Activated T-cell treated with anti-CD3 and anti-CD28 coated beads, Interleukin-2, amount 50 U/mL, for 48 hours (primary cell): ENCODE measurements around the gene GGA3.
A peak's percentile ranks its signal among the peaks of the same experiment; 100 is the strongest.
"Not testable (repeated sequence)": the region's sequence is repeated elsewhere in the genome, so short reads cannot be mapped to it uniquely, and the experiment has no call there.

Experiments
- DNase-seq, 2 experiments: peaks; one replicate each; pipeline ENCODE4 v3.0.0-alpha.2; 2020

The GGA3 gene, protein sequence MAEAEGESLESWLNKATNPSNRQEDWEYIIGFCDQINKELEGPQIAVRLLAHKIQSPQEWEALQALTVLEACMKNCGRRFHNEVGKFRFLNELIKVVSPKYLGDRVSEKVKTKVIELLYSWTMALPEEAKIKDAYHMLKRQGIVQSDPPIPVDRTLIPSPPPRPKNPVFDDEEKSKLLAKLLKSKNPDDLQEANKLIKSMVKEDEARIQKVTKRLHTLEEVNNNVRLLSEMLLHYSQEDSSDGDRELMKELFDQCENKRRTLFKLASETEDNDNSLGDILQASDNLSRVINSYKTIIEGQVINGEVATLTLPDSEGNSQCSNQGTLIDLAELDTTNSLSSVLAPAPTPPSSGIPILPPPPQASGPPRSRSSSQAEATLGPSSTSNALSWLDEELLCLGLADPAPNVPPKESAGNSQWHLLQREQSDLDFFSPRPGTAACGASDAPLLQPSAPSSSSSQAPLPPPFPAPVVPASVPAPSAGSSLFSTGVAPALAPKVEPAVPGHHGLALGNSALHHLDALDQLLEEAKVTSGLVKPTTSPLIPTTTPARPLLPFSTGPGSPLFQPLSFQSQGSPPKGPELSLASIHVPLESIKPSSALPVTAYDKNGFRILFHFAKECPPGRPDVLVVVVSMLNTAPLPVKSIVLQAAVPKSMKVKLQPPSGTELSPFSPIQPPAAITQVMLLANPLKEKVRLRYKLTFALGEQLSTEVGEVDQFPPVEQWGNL

DNA sequence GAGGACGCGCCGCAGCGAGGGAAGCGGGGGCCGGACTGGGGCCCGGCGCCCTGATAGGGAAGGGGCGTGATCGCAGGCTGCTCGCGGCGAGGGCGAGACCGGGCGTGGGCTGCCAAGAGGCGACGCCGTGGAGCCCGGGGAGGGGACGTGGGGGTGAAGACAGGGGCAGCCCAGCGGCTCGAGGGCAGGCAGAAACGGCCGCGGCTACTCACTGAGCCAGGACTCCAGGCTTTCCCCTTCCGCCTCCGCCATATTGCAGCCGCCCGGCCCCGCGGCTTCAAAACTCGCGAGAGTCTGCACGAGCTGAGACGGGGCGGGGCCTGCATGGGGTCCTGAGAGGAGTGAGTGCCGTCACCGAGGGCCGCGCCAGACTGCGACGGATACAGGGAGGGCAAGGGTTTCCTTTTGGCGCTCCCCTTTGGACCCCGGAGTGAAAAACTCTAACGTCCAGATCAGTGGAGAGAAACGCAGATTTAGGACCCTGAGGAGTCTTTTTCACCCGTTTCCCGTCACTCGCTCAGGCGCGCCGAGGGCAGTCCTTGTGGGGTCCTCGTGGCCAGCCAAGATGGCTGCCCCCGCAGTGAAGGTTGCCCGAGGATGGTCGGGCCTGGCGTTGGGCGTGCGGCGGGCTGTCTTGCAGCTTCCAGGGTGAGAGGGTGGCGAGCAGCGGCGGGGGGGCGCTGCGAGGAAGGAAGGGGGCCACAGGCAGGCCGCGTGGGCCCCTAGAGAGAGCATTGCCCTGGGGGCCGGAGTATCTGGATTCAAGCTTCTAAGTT is at the start of gene GGA3, which contains the start of gene MRPS7:
TSS of gene GGA3 (minus strand) at position 271 of the 776 bp plus-strand sequence. CDS start at position 252, 19 bp downstream.
TSS of gene MRPS7 (plus strand) at position 544 of the 776 bp plus-strand sequence. CDS start at position 566, 22 bp downstream.
- DNase-seq, result peak; percentile 97 to 98

DNA sequence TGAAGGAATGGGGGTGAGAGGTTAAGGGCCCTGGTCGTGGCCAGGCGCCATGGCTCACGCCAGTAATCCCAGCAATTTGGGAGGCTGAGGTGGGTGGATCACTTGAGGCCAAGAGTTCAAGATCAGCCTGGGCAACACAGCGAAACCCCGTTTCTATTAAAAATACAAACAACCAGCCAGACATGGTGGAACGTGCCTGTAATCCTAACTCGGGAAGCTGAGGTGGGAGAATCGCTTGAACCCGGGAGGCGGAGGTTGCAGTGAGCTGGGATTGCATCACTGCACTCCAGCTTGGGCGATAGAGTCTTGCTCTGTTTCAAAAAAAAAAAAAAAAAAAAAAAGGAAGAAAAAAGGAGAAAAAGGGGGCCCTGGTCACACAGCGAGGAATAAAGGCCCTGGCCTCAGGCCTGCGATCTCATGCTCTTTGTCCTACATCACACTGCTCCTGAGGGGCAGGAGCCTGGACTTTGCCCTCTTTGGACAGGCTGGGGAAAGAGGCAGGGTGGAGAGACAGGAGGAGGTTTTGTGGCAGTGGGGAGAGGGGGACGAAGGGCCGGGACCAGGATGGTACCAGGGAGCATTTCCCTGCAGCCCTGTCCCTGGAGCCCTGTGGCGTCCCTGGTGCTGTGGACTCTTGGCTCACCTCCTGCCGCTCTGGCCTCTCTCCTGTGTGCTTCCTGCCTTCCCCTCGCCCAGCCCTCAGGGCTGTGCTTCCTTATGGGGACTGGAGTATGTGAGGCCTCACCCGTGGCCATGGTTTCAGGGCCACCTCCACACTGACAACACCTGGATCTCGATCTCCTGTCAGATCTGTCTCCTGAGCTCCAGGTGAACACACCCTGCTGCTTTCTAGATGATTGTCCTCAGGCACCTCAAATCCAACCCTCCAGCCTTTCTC is 47.6 kb upstream of the GGA3 start:
- no peak for DNase-seq

DNA sequence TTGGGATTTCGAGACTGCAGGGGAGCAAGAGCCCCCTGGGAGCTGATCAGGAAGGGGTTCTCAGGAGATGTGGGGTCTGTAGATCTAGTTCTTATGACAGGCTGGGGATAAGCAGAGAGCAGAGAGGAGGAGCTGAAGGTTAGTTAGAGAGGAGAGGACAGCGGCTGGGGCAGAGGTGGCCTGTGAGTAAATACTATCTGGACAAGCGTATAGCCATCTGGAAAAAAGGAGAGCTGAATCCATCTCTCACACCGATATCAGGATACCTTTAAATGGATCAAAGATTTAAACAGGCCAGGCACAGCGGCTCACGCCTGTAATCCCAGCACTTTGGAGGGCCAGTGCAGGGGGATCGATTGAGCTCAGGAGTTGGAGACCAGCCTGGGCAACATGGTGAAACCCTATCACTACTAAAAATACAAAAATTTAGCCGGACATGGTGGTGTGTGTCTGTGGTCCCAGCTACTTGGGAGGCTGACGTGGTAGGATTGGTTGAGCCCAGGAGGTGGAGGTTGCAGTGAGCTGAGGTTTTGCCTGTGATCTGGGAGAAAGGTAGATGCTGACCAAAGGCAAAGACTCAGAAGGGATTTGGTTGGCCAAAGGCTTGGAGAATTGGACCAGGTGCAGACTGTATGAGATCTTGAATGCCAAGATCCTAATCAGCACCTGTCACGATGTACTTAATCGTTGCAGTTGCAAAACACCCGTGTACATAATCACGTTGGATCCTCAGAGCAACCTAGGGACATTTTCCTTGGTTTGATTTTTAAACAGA is 46.7 kb upstream of the GGA3 start:
- DNase-seq, result no peak

DNA sequence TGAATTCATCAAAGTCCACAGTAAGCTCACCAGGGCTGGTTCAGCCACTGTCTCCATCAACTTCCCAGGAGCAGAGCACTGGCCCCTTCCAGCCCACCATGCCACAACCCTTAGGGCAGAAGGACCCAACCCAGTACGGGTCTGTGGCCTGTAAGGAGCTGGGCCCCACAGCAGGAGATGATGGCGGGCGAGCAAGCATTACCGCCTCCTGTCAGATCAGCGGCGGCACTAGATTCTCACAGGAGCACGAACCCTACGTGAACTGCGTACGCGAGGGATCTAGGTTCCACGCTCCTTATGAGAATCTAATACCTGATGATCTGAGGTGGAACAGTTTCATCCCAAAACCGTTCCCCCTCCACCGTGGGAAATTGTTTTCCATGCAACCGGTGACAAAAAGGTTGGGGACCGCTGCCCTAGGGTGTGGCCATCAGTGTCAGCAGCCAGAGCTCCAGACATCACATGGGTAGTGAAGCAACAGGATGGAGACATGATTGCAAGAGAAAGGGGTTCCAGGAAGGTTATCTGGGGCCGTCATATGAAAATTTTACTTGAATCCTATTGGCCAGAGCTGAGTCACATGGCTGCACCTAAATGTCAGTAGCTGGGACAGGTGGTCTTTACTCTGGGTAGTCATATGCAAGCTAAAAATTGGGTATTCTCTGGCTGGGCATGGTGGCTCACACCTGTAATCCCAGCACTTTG is 40.2 kb upstream of the GGA3 start:
- no peak for DNase-seq

DNA sequence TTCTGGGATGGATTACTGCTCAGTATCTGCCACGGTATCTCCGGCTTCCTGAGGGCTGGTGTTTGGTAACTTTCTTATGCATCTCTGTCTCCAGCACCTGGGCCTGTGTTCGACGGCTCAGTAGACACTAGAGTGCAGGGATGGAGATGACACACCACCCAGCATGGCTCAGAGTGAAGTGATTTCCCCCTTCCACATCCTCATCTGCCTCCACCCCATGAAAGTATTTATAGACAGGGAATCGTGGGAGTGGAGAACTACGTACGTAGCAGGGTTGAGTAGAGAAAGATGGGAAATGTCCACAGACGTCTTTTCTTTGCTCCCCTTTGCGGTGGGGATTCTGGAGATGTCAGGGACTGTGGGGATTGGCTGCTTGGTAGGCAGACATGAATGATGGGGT is 39.6 kb upstream of the GGA3 start:
- no peak for DNase-seq

DNA sequence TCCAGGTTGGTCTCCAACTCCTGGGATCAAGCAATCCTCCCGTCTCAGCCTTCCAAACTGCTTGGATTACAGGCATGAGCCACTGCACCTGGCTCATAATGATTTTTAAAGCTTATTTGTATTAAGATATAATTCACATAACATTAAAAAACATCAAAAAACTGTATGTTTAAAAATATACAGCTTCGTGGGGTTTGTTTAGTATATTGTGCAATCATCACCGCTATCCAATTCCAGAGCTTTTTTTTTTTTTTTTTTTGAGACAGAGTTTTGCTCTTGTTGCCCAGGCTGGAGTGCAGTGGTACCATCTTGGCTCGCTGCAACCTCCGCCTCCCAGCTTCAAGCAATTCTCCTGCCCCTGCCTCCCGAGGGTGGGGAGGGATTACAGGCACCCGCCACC is 38.9 kb upstream of the GGA3 start:
- DNase-seq, result no peak

DNA sequence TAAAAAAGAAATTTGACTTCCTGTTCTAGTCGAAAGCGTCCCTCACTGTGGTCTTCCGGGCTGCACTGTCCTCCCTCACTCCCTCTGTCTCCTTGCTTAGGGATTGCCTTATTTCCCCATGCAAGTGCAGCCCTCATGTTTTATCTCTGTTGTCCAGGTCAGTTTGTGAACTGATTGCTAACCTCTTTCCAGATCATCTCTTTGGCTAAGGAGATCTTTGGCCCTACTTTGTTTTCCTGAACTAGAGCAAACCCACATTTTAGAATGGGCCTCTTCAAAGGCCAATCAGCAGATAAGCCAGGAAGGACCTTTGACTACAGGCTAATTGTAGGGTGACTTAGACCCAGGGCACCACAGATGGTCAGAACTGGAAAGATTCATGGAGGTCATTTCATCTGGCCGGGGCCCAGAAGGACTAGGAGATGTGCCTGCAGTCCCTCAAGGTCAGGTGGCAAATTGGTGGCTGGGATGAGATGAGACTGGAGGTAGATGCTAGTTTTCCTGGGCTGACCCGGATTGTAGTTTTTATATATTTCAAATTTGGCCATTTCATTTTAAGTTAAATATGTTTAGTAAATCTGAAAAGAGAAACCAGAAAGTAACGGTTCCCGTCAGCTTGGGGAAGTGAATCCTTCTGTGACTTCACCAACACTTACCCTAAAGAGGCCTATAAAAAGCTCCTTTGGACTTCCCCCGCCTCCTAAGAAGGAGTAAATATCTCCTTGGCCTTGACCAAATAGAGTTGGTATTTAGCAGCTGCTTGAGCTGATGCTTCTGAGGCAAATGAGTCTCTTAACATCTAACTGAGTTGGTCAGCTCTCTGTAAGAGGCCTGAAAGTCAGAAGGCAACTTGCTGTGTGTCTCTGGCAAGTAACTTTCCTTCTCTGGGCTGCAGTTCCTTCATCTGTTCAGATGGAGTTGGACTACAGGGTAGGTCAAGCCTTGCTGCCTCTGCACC is 34.1 kb upstream of the GGA3 start:
- peak; percentile 41 to 45 for DNase-seq

DNA sequence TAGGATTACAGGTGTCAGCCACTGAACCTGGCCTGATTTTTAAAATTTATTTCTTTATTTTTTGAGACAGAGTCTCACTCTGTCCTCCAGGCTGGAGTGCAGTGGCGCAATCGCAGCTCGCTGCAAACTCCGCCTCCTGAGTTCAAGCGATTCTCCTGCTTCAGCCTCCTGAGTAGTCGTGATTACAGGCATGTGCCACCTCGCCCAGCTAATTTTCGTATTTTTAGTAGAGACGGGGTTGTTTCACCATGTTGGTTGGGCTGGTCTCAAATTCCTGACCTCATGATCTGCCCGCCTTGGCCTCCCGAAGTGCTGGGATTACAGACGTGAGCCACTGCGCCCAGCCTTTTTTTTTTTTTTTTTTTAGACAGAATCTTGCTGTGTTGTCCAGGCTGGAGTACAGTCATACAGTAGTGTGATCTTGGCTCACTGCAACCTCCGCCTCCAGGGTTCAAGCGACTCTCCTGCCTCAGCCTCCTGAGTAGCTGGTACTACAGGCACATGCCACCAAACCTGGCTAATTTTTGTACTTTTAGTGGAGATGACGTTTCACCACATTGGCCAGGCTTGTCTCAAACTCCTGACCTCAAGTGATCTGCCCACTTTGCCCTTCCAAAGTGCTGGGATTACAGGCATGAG is 31.5 kb upstream of the GGA3 start:
- not testable (repeated sequence) for DNase-seq

DNA sequence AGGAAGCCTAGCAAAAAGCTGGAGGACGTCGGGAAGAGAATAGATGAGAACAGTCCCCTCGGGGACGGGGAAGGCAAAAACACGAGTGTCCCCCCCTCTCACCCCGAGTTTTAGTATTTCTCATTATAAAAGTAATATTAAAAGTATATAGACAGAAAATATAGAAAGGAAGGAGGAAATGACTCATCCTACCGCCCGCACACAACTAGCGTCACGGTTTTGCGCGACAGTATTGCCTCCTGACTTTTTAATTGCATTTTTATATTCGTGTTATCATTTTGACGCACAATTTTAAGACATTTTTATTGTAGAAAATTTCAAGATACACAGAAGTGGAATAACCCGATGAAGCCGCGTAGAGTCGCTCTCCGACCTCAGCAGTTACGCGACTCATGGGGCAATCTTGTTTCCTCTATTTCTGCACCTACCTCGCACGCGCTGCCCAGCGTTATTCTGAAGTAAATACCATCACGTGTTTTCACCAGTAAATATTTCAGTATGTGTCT is 28.5 kb upstream of the GGA3 start:
- no peak for DNase-seq

DNA sequence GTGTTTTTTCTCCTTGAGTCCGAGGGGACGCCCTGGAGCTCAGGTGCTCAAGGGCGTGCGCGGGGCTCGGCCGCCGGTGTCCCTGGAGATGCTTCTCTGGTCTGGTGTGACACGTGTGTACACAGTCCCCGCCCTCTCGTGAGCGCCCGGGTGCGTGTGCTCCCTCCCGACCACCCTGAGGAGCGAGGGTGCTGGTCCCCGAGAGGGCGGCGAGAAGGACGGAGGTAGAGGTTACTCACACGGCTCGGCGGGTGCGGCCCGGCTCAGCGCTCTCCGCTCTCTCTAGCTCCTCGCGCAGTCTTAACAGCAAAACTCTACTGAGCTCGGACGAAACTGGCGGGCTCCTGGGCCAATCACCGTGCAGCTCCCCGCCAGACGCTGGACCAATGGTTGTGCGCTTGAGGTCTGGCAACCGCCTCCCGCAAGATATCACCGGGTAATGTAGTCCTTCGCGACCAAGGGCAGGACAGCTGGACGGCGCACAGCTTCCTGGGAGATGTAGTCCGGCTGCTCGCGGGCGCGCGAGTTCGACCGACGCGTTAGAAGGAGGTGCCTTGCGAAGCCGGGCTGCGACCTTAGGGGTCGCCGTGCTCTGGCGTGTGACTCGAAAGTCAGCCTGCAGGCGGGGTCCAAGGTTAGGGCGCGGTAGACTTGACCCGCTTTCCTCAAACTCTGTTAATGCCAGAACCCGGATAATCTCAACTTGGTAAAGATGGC is 27.9 kb upstream of the GGA3 start, which contains the start of gene SLC25A19:
TSS of gene SLC25A19 (minus strand) at position 319 of the 717 bp plus-strand sequence. CDS start 2,669 bp downstream, outside the sequence.
- peak; percentile 94 to 97 for DNase-seq

DNA sequence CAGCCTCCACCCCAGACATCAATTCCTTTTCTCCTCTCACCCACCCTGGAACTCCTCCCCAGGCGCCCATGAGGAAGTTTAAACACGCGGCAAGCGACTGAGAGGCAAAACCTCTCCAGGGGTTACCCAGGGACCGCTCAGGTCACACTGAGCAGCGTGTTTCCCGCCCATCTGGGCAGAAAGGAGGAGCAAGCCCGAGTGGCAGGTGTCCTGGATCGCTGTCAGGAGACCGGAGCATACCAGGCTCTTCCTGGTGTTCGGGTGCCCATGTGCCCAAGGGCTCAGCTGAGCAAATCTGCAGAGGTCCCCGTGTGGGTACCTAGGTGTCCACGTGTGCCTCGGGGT is 27.3 kb upstream of the GGA3 start:
- DNase-seq, result peak; percentile 73 to 75

DNA sequence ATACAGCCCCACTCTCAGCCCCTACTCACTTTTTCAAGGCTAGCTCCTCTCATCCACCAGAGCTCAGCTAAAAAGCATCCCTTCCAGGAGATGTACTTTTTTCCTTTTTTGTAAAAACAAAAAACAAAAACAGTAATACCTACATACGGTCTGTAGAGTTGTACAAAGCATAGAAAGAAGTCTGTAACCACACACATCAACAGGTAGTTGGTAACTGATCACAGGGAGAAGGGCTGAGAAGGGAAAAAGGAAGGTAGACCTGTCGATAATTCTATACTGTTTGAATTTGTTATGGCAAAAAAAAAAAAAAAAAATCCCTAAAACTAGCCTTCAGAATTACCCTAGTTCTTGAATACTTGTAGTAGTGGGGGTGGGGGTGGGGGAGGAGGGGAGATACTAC is 27.0 kb upstream of the GGA3 start:
- DNase-seq, result no peak

DNA sequence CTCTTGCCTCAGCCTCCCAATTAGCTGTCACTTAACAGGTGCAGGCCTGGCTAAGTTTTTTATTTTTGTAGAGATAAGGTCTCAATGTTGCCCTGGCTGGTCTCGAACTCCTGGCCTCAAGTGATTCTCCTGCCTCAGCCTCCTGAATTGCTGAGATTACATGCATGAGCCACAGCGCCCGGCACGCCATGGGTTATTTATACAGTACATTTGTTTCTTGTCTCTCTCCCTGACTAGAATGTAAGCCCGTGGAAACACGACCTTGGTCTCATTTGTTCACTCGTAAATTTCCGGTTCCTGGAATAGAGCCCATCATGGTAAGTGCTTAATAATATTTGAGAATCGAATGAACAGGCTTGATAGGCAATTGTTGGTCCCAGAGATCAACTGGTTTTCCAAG is 25.8 kb upstream of the GGA3 start:
- no peak for DNase-seq

DNA sequence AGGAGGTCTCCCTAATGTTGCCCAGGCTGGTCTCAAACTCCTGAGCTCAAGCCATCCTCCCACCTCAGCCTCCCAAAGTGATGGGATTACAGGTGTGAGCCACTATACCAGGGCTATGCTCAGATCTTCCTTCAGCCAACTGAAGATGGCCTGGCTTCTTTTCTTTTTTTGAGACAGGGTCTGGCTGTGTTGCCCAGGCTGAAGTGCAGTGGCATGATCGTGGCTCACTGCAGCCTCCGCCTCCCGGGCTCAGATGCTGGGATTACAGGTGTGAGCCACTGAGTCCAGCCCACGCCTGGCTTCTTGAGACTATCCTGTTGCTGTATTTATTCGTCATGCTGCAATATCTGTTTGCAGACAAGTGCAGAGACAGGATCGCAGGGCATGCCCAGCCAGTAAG is 23.7 kb upstream of the GGA3 start:
- DNase-seq, result no peak

DNA sequence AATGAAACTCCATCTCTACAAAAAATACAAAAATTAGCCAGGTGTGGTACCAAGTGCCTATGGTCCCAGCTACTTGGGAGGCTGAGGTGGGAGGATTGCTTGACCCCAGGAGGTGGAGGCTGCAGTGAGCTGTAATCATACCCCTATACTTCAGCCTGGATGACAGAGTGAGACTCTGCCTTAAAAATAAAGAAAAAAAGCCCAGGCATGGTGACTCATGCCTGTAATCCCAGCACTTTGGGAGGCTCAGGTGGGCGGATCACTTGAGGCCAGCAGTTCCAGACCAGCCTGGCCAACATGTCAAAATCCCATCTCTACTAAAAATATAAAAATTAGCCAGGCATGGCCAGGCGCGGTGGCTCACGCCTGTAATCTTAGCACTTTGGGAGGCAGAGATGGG is 18.8 kb upstream of the GGA3 start:
- not testable (repeated sequence) for DNase-seq

DNA sequence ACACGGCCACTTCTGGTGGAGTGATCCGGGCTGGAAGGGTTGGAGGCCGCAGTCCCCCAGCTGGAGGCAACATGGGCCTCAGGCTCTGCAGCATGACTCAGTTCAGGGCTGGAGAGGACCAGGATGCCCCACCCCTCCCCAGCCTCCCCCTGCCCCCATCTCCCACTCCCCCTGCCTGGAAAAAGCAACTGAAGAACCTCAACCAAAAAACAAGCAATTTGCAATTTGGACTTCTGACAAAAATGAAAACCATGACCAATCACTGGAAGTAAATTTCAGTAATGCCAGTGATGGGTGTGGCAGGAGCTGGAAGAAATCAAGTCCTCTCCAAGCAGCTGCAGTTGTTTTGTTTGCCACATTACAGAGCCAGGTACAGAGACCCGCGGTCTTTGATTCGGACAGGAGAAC is 16.3 kb upstream of the GGA3 start:
- DNase-seq, result no peak

DNA sequence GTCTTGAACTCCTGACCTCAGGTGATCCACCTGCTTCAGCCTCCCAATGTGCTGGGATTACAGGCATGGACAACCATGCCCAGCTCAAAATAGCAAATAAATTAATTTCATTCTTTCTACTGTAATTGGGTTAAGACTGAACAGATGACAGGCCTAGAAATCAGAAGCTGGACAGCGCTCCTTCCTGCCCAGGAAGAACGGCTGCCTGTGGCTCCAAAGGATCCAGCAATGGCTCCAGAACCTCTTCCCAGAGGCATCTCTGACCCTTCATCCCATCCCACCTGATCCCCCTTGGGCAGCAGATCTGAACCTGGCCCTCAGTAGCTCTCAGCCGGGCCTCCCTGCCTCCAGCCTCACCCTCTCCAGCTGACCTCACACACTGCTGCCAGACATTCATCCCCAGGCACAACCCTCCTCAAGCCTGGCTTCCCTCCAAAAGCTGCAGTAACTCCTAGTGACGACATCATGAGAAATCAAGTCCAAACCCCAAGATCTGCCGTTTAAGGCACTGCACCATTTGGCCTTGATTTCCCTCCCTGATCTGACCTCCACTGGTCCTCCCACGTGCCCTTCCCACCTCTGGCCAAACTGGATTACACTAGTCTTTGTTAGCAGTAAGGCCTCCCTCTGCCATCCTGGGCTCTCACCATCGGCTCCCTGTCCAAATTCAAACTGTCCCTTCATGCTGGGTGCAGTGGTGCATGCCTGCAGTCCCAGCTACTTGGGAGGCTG is 12.7 kb upstream of the GGA3 start:
- no peak for DNase-seq

DNA sequence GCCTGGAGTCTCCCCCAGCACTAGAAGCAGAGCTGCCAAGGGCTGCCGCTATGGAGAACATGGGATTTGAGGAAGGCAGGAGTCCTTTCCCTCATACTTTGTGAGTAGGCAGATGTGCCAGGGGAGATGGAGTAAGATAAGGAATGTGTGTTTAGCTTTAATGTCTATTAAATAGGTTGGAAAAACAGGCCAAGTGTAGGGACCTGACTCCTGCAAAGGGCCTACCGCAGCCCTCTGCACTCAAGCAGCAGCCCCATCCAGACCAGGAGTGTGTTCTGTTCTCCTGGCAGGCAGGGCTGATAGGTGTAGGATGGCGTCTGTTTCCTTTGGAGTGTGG is 11.4 kb upstream of the GGA3 start:
- no peak for DNase-seq
